Measurements from ENCODE around the gene RAB8A.
"Not testable (repeated sequence)": the region's sequence is repeated elsewhere in the genome, so short reads cannot be mapped to it uniquely, and the experiment has no call there.

RAB8A gene

GRCh38 chr19:16078759-16079707 lies 32.7 kb upstream of the RAB8A start:
- H3K4me3 ChIP-seq (ENCODE audit: low read length), result peak overlapping the region; percentile 99
- peak; percentile 98 for DNase-seq (ENCODE audit: low read depth)
- 0 out of 2 replicates have a peak, but pooled peaks have one; percentile 4 for TF ChIP-seq CTCF (conservative IDR thresholded peaks at IDR 0.05; ENCODE audit: low read length)

GRCh38 chr19:16084067-16084685 lies 27.5 kb upstream of the RAB8A start:
- H3K4me3 ChIP-seq (ENCODE audit: low read length), result no peak overlapping the region
- TF ChIP-seq CTCF (conservative IDR thresholded peaks at IDR 0.05; ENCODE audit: low read length), result no peak
- DNase-seq (ENCODE audit: low read depth), result no peak

DNA sequence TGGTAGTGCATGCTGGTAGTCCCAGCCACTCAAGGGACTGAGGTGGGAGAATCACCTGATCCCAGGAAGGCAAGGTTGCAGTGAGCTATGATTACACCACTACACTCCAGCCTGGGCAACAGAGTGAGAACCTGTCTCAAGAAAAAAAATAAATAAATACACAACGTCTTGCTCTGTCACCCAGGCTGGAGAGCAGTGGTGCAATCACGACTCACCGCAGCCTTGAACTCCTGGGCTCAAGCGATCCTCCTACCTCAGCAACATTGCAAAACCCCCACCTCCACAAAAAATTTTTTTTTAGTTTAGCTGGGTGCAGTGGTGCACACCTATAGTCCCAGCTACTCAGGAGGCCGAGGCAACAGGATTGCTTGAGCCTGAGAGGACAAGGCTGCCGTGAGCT lies 26.6 kb upstream of the RAB8A start:
- no peak overlapping the region for H3K4me3 ChIP-seq (ENCODE audit: low read length)
- peak; percentile 54 for DNase-seq (ENCODE audit: low read depth)
- TF ChIP-seq CTCF (conservative IDR thresholded peaks at IDR 0.05; ENCODE audit: low read length), result no peak

GRCh38 chr19:16087404-16087803 lies 24.3 kb upstream of the RAB8A start:
- H3K4me3 ChIP-seq (ENCODE audit: low read length); DNase-seq (ENCODE audit: low read depth): not testable (repeated sequence)

GRCh38 chr19:16087940-16088339 lies 23.7 kb upstream of the RAB8A start:
- no peak overlapping the region for H3K4me3 ChIP-seq (ENCODE audit: low read length)
- TF ChIP-seq CTCF (conservative IDR thresholded peaks at IDR 0.05; ENCODE audit: low read length), result no peak
- no peak for DNase-seq (ENCODE audit: low read depth)

DNA sequence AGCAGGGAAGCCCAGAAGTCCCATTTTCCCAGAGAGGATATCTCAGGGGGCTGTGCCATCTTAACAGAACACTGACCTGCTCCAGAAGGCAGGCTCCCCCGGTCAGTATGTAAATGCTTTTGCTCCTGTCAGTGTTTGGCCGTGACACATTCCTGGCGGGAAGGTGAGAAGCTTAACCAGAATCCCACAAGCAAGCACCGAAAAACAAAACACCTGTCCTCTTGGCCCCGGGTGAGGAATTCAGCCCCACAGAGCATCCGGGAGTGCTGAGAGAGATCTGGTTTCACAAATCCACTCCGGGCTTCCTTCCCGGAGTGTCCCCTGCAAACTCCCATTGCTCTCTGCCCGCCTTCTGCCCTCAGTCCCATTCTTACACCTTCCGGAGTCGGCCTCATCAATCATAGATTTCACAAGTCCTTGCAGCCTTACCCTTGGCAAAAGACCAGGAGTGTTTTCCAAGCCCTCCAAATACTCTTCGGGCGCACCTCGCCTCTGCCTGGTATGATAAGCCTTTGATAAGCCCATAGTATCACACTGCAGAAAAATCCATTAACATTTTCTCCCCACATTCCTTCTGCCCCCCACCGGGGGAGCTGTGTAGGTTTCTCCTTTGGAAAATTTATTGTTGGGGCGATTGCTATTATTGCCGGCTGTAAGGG lies 23.2 kb upstream of the RAB8A start:
- no peak for DNase-seq (ENCODE audit: low read depth)
- no peak overlapping the region for H3K4me3 ChIP-seq (ENCODE audit: low read length)
- peak; percentile 38 for TF ChIP-seq CTCF (conservative IDR thresholded peaks at IDR 0.05; ENCODE audit: low read length)

- no peak overlapping the region for H3K4me3 ChIP-seq (ENCODE audit: low read length)
- no peak for TF ChIP-seq CTCF (conservative IDR thresholded peaks at IDR 0.05; ENCODE audit: low read length)
- DNase-seq (ENCODE audit: low read depth), result no peak
Measured at GRCh38 chr19:16089010-16089846, 22.5 kb upstream of the RAB8A start.
